Measurements from ENCODE around the gene ADCY9.
"Not testable (repeated sequence)": the region's sequence is repeated elsewhere in the genome, so short reads cannot be mapped to it uniquely, and the experiment has no call there.

ADCY9 gene

GRCh38 chr16:3974751-3975150 lies 141.5 kb downstream of the ADCY9 start:
- no peak for DNase-seq (ENCODE audit: low read depth in 3 of 3)

- DNase-seq (ENCODE audit: low read depth in 3 of 3), result no peak
These were observed 144.5 kb downstream of the ADCY9 start for GRCh38 chr16:3971706-3972105.

- DNase-seq (ENCODE audit: low read depth in 3 of 3), result no peak
These were observed 145.0 kb downstream of the ADCY9 start for GRCh38 chr16:3971261-3971660.

GRCh38 chr16:3968551-3968950 lies 147.7 kb downstream of the ADCY9 start:
- DNase-seq (ENCODE audit: low read depth in 3 of 3), result no peak

- no peak for DNase-seq (ENCODE audit: low read depth in 3 of 3)
These were observed 149.6 kb downstream of the ADCY9 start for GRCh38 chr16:3966681-3967080.

- DNase-seq (ENCODE audit: low read depth in 3 of 3), result no peak
These were observed 150.3 kb downstream of the ADCY9 start for GRCh38 chr16:3965781-3966582.

- no peak for DNase-seq (ENCODE audit: low read depth in 3 of 3)
These were observed 150.9 kb downstream of the ADCY9 start for GRCh38 chr16:3965306-3965705.

- DNase-seq (ENCODE audit: low read depth in 3 of 3), result no peak
These were observed 151.5 kb downstream of the ADCY9 start for GRCh38 chr16:3964686-3965290.

- DNase-seq (ENCODE audit: low read depth in 3 of 3), result no peak
These were observed 152.2 kb downstream of the ADCY9 start for GRCh38 chr16:3963886-3964685.

- no peak for DNase-seq (ENCODE audit: low read depth in 3 of 3)
These were observed 153.0 kb downstream of the ADCY9 start for GRCh38 chr16:3963203-3963602.

GRCh38 chr16:3961449-3961849 lies 154.8 kb downstream of the ADCY9 start:
- no peak for DNase-seq (ENCODE audit: low read depth in 3 of 3)

- DNase-seq (ENCODE audit: low read depth in 3 of 3), result not testable (repeated sequence)
These were observed 156.2 kb downstream of the ADCY9 start for GRCh38 chr16:3959926-3960590.

- DNase-seq (ENCODE audit: low read depth in 3 of 3), result no peak
These were observed 157.1 kb downstream of the ADCY9 start for GRCh38 chr16:3959148-3959547.

GRCh38 chr16:3957344-3957980 lies 158.8 kb downstream of the ADCY9 start:
- DNase-seq (ENCODE audit: low read depth in 3 of 3), result no peak

- no peak for DNase-seq (ENCODE audit: low read depth in 3 of 3)
These were observed 161.8 kb downstream of the ADCY9 start for GRCh38 chr16:3954411-3954921.

GRCh38 chr16:3953728-3954410 lies 162.4 kb downstream of the ADCY9 start:
- DNase-seq (ENCODE audit: low read depth in 3 of 3), result no peak

GRCh38 chr16:3952737-3953131 lies 163.5 kb downstream of the ADCY9 start:
- no peak for DNase-seq (ENCODE audit: low read depth in 3 of 3)

- no peak for DNase-seq (ENCODE audit: low read depth in 3 of 3)
These were observed 164.1 kb downstream of the ADCY9 start for GRCh38 chr16:3951861-3952736.

- not testable (repeated sequence) for DNase-seq (ENCODE audit: low read depth in 3 of 3)
These were observed 164.9 kb downstream of the ADCY9 start for GRCh38 chr16:3951380-3951779.

Data from stimulated activated CD4-positive, alpha-beta T cell treated with anti-CD3 and anti-CD28 coated beads, TNF-alpha, amount 100 ng/mL, for 4 hours (primary cell).